Panc1 (cell line): ENCODE data around the gene CLMP. TPM values are rescaled to one million over a fixed set of nuclear protein-coding genes. Genes with fewer than 3 reads are reported as not detected.

Source experiments
- ATAC-seq: fragments of 200-7000 bp; cut with Tn5 transposase; 2 replicates; pipeline ENCODE4 v1.9.1; 2020; ENCODE audit warnings: mild to moderate bottlenecking, moderate library complexity
- BruUV-seq: library from RNA; stranded (reverse); fragments of 400-500 nt; replicated peaks from 2 replicates; lab custom pipeline; 2021; lab: Mats Ljungman, UMichigan
- CTCF ChIA-PET: fragments of 300-600 bp; sonication (Branson Sonifier 250); formaldehyde crosslinking; loops from one replicate; lab custom pipeline; 2022; ENCODE audit warnings: antibody characterized with exemption; lab: Charles Lee
- POLR2A ChIA-PET: fragments of 300-600 bp; sonication (Branson Sonifier 250); formaldehyde crosslinking; loops from one replicate; lab custom pipeline; 2022; ENCODE audit warnings: antibody characterized with exemption; lab: Charles Lee
- DNase-seq: peaks from one replicate; pipeline ENCODE4 v3.0.0-alpha.2; 2010; ENCODE audit warnings: low read depth, low spot score
- H3K27ac ChIP-seq: 2 replicates; pipeline ENCODE4 v1.5.1; 2011; ENCODE audit warnings: mild to moderate bottlenecking, low read length, inconsistent platforms
- H3K27me3 ChIP-seq: fragments of 200-500 bp; sonication (Bioruptor generic); 2 replicates; pipeline ENCODE4 v1.6.0; 2014; ENCODE audit warnings: low read length, inconsistent platforms; ENCODE audit not compliant: control insufficient read depth, insufficient read depth
- H3K36me3 ChIP-seq: fragments of 200-500 bp; sonication (Bioruptor generic); 2 replicates; pipeline ENCODE4 v1.5.1; 2014; ENCODE audit warnings: inconsistent platforms, mild to moderate bottlenecking, low read length, moderate library complexity; ENCODE audit not compliant: control insufficient read depth, insufficient read depth
- H3K4me1 ChIP-seq: 2 replicates; pipeline ENCODE4 v1.5.1; 2011; ENCODE audit warnings: inconsistent platforms, mild to moderate bottlenecking, low read length, moderate library complexity; ENCODE audit not compliant: control insufficient read depth, insufficient read depth
- H3K4me3 ChIP-seq, 2 experiments: 2 replicates each; pipeline ENCODE4 v1.5.1; 2011 to 2012; ENCODE audit warnings: low read depth in 2 of 2, low read length in 2 of 2, mild to moderate bottlenecking in 2 of 2, inconsistent platforms in 1 of 2, moderate library complexity in 1 of 2
- H3K9me3 ChIP-seq: fragments of 200-500 bp; sonication (Bioruptor generic); 2 replicates; pipeline ENCODE4 v1.5.1; 2014; ENCODE audit warnings: low read depth, mild to moderate bottlenecking, inconsistent platforms, low read length, moderate library complexity; ENCODE audit not compliant: control insufficient read depth, insufficient read depth
- POLR2AphosphoS5 ChIP-seq: IDR thresholded peaks from 2 replicates; pipeline ENCODE4 v1.6.1; 2012; ENCODE audit warnings: mild to moderate bottlenecking, low read depth, low read length, moderate library complexity
- REST ChIP-seq, 2 experiments: IDR thresholded peaks; 2 replicates each; pipeline ENCODE4 v1.6.1; 2011 to 2012; ENCODE audit warnings: low read depth in 2 of 2, control low read depth in 1 of 2, low read length in 1 of 2, mild to moderate bottlenecking in 1 of 2, moderate library complexity in 1 of 2; ENCODE audit not compliant: insufficient read depth in 1 of 2
- SIN3A ChIP-seq: IDR thresholded peaks from 2 replicates; pipeline ENCODE4 v1.6.1; 2012; ENCODE audit warnings: low read depth, mild to moderate bottlenecking, low read length, moderate library complexity, borderline replicate concordance; ENCODE audit not compliant: insufficient read depth
- TCF7L2 ChIP-seq: IDR thresholded peaks from 2 replicates; pipeline ENCODE4 v1.6.1; 2011; ENCODE audit warnings: mild to moderate bottlenecking, low read depth, low read length, inconsistent platforms
- in situ Hi-C: cut with HindIII; loops from 2 replicates; pipeline ENCODE4 v1.10.0; 2016; ENCODE audit warnings: low sequenced_read_pairs, low pct_unique_long_range_greater_than_20kb
- intact Hi-C: fragments of 100-400 bp; cut with micrococcal nuclease; formaldehyde crosslinking; loops from one replicate; pipeline ENCODE4 v1.10.0; 2022; ENCODE audit not compliant: unreplicated experiment
- total RNA-seq: library from RNA; stranded (reverse); gene quantifications from one replicate; pipeline ENCODE4 v1.2.1, GENCODE V29; 2021; ENCODE audit not compliant: unreplicated experiment
- TF ChIP-seq, protein P1 (sequence below): fragments of 450-650 bp; IDR thresholded peaks from 2 replicates; pipeline ENCODE4 v1.5.1; 2017; ENCODE audit warnings: mild to moderate bottlenecking

Gene CLMP
- total RNA-seq, 1 experiment from 2014 or later = 1.5 TPM

DNA sequence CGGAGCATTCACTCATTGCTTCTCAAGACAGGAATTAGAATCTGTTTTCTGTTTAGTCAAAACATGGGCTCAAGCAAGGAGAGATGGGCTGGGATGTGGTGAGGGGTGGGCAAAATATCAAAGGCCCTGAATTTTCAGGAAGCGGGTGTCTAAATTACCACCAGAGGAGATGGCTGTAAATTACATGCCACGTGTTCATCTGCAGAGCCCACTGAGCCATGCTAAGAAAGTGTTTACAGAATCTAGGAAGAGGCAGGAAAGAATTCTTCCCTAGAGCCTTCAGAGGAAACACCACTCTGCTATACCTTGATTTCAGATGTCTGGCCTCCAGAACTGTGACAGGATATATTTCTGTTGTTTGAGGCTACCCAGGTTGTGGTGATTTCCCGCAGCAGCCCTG, 46.1 kb downstream of the CLMP start:
- ChIA-PET POLR2A (no interaction called here), CTCF (no interaction called here)
- ATAC-seq = no peak

DNA sequence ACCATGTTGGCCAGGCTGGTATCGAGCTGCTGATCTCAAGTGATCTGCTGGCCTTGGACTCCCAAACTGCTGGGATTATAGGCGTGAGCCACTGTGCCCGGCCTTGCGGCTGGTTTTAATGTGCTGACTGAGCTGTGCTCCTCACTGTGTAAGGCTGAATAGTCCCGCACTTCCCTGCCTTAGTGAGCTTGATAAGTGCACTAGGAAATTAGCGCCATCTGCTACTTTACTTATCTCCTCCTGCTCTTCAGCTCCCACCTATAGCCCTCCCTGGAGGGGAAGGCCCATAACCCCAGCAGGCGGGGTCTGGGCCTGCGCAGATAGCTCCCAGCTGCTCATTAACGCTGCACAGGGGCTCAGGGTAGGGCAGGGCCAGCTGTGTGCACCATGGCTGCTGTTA, 49.4 kb downstream of the CLMP start:
- TF ChIP-seq, protein P1, sequence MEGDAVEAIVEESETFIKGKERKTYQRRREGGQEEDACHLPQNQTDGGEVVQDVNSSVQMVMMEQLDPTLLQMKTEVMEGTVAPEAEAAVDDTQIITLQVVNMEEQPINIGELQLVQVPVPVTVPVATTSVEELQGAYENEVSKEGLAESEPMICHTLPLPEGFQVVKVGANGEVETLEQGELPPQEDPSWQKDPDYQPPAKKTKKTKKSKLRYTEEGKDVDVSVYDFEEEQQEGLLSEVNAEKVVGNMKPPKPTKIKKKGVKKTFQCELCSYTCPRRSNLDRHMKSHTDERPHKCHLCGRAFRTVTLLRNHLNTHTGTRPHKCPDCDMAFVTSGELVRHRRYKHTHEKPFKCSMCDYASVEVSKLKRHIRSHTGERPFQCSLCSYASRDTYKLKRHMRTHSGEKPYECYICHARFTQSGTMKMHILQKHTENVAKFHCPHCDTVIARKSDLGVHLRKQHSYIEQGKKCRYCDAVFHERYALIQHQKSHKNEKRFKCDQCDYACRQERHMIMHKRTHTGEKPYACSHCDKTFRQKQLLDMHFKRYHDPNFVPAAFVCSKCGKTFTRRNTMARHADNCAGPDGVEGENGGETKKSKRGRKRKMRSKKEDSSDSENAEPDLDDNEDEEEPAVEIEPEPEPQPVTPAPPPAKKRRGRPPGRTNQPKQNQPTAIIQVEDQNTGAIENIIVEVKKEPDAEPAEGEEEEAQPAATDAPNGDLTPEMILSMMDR = no peak
- Histone ChIP-seq H3K4me1 (peaks cover 7% of the 10 kb centered on the region), H3K27me3 (no peaks in the 10 kb centered on the region), H3K27ac (no peak overlapping the region), H3K36me3 (no peaks in the 10 kb centered on the region), H3K9me3 (no peaks in the 10 kb centered on the region), H3K4me3 (peak overlapping the region in 1 of 2 experiments; percentile 40; a peak in 2 of 4 replicates)
- POLR2A ChIA-PET = interaction anchor here (0.6 kb wide), 1 partner anchor 258 kb away, joined by 3 read pairs; no protein-coding TSS in a partner anchor
- BruUV-seq = no TSS peak
- CTCF ChIA-PET = interaction anchor here (0.6 to 1.5 kb wide), 3 partner anchors 19 to 337 kb away, joined by 3 read pairs; no protein-coding TSS in a partner anchor
- intact Hi-C loops = no loop called here
- ATAC-seq (peak; percentile 78), DNase-seq (no peak)
- in situ Hi-C loops = no loop called here

More for the DNA sequence above, 46.1 kb downstream of the CLMP start:
- in situ Hi-C loops (no loop called here), intact Hi-C loops (no loop called here)
- Histone ChIP-seq H3K4me3 (no peak overlapping the region), H3K27ac (no peak overlapping the region), H3K9me3 (no peaks in the 10 kb centered on the region), H3K4me1 (peaks cover 7% of the 10 kb centered on the region), H3K36me3 (no peaks in the 10 kb centered on the region), H3K27me3 (no peaks in the 10 kb centered on the region)
- no TSS peak for BruUV-seq
- TF ChIP-seq, protein P1 = no peak
- TF ChIP-seq TCF7L2 (no peak), POLR2AphosphoS5 (no peak), REST (IDR thresholded peaks at IDR 0.05; ENCODE audit: insufficient read depth in 1 of 2, low read depth in 2 of 2, low read length in 1 of 2) (no peak), SIN3A (no peak)
- no peak for DNase-seq
